CD4-positive, alpha-beta T cell treated with Interleukin-4 for 1 hour (primary cell): ENCODE data around the gene B3GALT6.

ENCODE experiments used
- DNase-seq, 2 donors: peaks; one replicate each; pipeline ENCODE4 v3.0.0-alpha.2; 2020 to 2022

Gene B3GALT6

GRCh38 chr1:1232796-1233566, 944 bp downstream of the B3GALT6 start:
- no peak for DNase-seq

DNA sequence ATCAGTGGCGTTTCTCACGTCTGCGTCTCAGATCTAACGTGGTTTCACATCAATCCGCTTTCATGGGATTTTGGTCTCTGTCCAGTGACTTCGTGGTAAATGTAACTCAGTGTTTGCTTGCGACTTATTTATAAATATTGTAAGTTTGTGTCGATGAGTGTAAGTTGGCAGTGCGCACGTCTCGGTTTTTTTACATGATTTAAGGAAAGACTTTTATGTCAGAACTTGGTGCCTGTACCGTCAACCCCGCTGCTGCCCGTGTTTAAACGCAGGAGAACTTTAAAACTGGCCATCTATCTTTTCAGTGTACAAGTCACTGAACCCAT, 1.5 kb downstream of the B3GALT6 start:
- DNase-seq: no peak

DNA sequence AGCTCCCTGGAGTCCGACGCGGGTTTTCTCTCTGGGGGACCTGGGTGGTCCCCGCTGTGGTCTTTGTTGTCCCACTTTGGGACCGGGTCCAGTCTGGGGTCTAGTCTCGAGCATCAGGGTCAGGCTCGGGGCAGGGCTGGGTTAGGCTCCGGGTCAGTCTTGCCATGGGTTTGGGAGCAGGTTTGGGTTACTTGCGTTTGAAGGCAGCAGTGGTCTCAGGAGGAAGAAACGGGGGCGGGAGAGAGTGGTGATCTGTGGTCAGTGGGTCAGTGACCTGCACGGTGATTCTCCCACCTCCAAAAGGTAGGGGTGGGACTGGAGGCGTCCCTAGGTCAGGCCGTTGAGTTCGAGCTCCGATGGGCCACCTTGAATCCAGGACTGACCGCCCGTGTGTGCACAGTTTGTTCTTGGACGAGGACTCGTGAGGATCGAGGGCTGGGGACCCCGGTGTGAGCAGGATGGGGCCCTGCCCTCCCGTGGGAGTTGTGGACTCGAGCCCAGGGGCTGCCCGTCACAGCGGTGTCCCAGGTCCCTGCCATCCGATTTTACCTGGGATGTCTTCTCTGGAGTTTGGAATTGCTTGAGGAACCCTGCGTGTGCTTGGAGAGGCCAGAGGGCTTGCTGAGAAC, 2.3 kb downstream of the B3GALT6 start:
- DNase-seq: no peak

DNA sequence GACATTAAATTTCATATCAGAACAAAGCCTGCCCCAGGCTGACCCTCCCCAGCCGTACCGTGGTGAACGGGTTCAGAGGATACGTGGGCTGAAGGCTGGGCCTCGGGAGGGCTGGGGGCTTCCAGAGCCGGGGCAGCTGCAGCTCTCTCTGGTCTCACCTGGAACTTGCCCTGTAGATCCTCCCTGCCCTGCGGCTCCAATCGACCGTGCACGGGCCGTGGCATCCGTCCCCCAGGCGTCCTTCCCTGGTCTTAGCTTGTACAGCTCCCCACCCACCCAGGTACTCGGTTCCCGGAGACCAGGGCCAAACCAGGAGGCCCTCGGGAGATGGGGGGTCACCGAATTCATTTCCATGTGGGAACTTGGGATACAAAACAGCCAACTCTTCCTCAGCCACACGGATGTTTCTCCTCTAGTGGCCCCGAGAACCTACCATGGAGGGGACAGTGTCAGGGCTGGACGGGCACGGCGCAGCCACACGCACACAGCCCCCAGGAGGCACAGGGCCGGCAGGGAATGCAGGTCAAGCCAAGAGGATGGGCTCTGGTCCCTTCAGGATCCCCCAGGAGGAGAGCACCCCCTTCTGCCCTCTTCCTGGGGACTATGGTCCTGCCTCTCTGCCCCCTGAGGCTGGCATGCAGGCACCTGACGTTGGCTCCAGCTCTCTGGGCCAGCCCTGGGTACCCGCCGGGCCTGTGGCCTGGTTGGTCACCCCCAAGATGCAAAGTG, 3.1 kb downstream of the B3GALT6 start:
- no peak for DNase-seq

DNA sequence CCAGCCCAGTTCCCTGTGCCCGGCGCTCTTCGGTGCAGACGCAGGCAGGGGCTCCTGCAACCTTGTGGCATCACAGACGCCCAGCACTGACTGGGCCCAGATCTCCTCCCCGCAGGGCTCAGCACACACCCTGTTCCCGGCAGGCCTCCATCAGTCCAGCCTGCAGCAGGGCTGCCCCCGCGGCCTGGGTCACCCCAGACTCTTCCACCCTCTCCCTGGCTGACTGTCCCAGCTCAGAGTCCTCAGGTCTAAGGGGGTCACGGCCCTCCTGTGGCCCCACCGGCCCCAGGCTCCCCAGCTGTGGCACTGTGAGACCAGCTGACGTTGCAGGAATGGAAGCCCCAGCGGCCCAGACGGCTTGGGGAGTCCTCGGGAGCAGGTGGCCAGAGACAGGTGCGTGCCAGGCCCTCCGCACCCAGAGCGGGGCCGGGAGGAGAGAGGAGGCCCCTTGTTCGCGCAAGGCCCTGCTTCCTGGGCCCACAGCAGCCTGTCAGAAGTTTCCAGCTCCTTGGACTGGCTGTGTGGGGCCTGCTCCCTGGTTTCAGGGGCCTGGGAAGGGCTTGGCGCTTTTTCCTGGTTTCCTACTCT, 4.2 kb downstream of the B3GALT6 start:
- no peak for DNase-seq

GRCh38 chr1:1236945-1237873, 5.2 kb downstream of the B3GALT6 start:
- no peak for DNase-seq

GRCh38 chr1:1237874-1238701, 6.1 kb downstream of the B3GALT6 start:
- DNase-seq: no peak

DNA sequence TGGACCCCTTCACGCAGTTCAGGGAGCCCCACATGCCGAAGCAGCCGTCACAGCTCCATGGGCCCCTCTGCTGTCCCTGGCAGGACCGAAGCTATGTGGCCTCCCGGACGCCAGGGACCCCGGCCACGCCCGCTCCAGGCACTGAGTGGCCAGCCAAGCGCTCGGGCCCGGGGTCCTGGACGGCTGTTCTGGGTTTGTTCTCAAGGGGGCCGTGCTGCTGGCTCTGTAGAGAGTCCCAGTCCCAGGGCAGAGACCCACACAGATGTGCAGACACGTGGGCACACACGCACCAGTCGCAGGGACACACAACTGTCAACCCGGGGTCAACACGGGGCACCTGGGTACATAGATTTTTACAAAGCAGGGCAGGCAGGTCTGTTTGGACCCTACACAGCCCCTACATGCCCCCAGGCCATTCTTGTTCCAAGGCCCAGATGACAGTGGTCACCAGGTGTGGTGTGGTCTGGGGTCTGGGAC, 6.7 kb downstream of the B3GALT6 start:
- no peak for DNase-seq

GRCh38 chr1:1239227-1239613, 7.2 kb downstream of the B3GALT6 start:
- DNase-seq: no peak

DNA sequence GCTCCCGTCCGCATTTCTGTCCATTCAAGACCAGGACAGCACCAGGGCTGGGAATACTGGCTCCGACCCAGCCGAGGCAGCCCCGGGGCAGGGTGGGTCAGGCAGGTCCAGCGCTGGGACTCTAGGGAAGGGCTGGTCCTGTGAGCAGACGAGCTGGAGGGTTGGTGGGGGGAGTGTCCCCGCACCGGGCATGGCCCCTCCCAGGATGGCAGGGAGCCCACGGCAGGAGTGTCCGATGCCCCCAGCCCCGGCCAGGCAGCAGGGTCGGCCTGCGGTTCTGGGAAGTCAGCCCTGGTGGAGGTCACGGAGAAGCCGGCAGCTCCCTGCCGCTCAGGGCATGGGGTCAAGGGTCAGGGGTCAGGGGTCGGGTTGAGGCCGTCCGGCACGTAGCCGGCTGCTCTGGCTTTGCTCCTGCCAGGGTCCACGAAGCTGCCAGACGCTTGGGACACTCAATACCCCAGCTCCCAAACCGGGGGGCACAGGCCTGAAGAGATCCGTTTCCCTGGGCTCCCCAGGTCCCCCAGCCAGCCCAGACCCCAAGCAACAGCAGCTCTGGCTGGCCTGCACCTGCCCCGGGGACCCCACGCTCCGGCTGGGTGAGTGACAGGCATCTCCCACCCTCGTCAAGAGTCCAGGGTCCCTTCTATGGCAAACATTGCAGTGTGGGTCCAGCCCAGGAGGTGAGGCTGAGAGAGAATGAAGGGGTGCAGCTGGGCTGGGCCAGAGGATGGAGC, 7.7 kb downstream of the B3GALT6 start:
- no peak for DNase-seq

GRCh38 chr1:1240348-1240732, 8.3 kb downstream of the B3GALT6 start:
- DNase-seq: no peak

DNA sequence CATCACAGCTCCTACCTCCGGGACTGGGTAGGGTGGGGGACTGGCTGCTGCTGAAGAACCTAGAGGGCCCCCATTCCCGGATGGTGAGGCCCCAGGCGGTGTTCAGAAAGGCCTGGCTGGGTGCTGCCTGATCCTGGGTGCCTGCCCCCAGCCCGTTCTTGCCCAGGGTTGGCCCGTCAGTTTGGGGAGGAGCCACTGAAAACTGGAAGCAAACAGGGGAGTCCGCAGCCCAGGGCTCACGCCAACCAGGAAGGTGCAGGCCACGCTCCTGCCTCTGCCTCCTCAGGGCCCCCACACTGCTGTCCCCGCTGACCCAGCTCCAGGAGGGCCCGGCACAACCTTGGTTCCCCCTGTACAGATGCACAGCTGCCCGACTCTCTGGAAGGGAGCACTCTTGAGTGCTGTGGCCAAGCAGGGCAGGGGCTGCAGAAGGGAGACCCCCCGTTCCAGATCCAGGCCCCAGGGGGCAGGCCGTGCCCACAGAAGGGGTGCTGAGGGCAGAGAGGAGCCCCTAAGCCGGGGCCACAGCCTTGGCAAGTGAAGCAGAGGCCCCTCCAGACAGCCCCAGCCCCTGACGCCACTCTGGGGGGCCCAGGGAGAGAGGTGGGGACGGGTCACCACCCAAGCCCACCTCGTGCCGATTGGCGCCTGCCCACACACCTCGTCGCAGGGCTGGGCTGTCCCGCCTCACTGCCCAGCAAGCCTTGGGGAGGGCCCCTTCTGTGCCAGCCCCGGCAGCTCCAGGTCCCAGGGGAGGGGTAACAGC, 9.0 kb downstream of the B3GALT6 start:
- DNase-seq: no peak

DNA sequence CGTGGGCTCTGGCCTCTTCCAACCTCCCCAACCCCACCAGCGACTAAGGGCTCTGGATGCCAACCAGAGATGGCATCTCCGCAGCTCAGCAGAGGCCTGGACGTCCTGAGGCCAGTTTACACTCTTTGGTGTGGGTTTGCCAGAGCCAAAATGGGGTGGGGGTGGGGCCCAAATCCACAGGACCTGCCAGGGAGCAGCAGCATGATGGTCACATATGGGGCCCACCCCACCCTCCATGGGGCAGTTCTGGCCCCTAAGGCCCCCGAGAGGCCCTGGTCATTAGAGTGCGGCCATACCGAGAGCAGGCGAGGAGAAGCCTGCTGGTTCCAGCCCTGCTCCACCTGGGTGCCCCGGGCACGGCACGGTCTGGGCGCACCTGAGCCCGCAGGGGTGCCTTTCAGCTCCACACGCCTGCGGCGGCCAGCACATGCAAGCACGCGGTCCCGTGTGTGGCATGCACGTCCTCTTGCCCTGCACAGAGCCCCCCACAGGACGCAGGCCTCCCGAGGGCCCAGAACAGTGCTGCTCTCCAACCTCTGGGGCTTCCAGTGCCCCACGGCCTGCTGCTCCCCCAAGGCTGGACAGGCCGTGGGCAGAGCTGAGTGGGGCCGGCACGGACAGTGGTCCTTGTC, 9.7 kb downstream of the B3GALT6 start:
- no peak for DNase-seq

- DNase-seq: no peak
Measured at GRCh38 chr1:1242461-1243265, 10.6 kb downstream of the B3GALT6 start.

- DNase-seq: no peak
Measured at GRCh38 chr1:1243266-1243660, 11.2 kb downstream of the B3GALT6 start.

DNA sequence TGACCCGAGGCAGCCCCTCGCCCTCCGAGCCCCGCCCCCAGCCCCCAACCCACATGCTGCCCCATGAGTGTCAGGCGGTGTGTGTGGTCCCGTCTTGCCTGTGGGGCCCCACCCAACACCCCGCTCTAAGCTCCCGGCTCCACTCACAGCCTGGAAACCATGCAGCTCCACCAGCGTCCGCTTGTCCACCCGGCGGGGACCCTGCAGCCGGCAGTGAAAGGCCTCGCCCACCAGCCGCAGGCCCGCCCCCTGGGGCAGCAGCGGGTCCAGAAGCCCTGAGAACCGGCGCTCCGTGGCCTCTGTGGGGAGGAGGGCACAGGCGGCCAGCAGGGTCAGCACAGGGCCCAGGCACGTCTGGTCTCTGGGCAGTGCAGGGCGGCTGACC, 11.8 kb downstream of the B3GALT6 start:
- no peak for DNase-seq

GRCh38 chr1:1244192-1244811, 12.3 kb downstream of the B3GALT6 start:
- DNase-seq: no peak

DNA sequence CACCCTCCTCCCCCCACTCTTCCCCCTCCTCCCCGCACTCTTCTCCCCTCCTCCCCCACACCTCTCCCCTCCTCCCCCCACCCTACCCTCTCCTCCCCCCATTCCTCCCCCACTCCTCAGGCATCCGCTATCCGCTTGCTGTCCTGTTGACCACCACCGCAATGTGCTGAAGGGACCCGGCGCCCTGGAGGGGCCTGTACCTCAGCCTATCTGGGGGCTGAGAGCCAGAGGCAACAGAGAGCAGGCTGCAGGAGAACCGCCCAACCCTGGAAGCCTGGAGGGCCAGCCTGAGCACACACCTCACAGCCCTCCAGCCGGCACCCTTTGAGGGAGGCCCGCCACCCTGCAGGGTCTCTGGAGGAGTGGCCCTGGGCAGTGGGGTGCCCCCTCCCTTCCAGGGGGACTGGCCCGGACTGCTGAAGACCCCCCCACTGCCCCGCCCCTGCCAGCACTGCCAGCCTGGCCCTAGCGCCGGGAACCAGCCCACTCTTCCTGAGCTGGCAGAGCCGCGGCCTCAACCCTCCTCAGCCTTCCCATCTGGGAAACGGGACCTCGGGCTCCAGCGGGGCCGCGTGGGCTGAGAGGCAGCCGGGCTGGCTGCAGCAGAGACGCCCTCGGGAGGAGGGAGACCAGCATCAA, 13.3 kb downstream of the B3GALT6 start:
- no peak for DNase-seq
